A549 (cell line): ENCODE measurements around the gene CHI3L1. TPM values are rescaled to one million over a fixed set of nuclear protein-coding genes. Genes with fewer than 3 reads are reported as not detected.

ENCODE experiments used
- ATAC-seq, 2 experiments: fragments of 200-7000 bp in 1 of 2; fragments of >200 bp in 1 of 2; cut with Nextera tagmentation in 1 of 2; cut with Tn5 transposase in 1 of 2; 3 replicates each; pipeline versions ENCODE4 v1.8.0 to v1.9.1; 2018 to 2020; ENCODE audit warnings: mild to moderate bottlenecking in 1 of 2, moderate library complexity in 1 of 2
- CTCF ChIA-PET: fragments of 300-600 bp; sonication (Branson Sonifier 250); formaldehyde crosslinking; extraction: SDS; loops from one replicate; lab custom pipeline; 2021; ENCODE audit warnings: antibody characterized with exemption, inconsistent platforms; lab: Yijun Ruan, JAX
- POLR2A ChIA-PET: fragments of 350-600 bp; formaldehyde crosslinking; extraction: SDS; loops from one replicate; lab custom pipeline; 2021; ENCODE audit warnings: antibody characterized with exemption, inconsistent platforms; lab: Yijun Ruan, JAX
- DNase-seq, 2 experiments: peaks; one replicate each; pipeline versions ENCODE4 v3.0.0 to v3.0.0-alpha.2; 2011 to 2016; ENCODE audit warnings: low read depth in 1 of 2, low spot score in 1 of 2
- FAIRE-seq: peaks from 2 replicates; lab custom pipeline; 2011; peaks lifted over from hg19 to GRCh38; lab: Jason Lieb, UNC
- H3K27ac ChIP-seq, 2 experiments: fragments of >200 bp; sonication (Bioruptor Twin); formaldehyde crosslinking; 3 replicates each; pipeline ENCODE4 v1.5.1; 2016 to 2017
- H3K4me1 ChIP-seq: fragments of >200 bp; sonication (Bioruptor Twin); formaldehyde crosslinking; 3 replicates; pipeline ENCODE4 v1.6.1; 2016
- H3K4me2 ChIP-seq: fragments of >200 bp; sonication (Bioruptor Twin); formaldehyde crosslinking; 3 replicates; pipeline ENCODE4 v1.6.1; 2016
- H3K4me3 ChIP-seq: fragments of >200 bp; sonication (Bioruptor Twin); formaldehyde crosslinking; 3 replicates; pipeline ENCODE4 v1.5.1; 2016
- H3K9me3 ChIP-seq: fragments of >200 bp; sonication (Bioruptor Twin); formaldehyde crosslinking; 3 replicates; pipeline ENCODE4 v1.6.1; 2016
- BHLHE40 ChIP-seq: IDR thresholded peaks from 2 replicates; pipeline ENCODE4 v1.6.1; 2012; ENCODE audit warnings: low read depth, low read length, inconsistent platforms
- CBX8 ChIP-seq: fragments of 200-600 bp; sonication (generic); IDR thresholded peaks from 2 replicates; pipeline ENCODE4 v1.6.1; 2016
- CHD4 ChIP-seq: fragments of 200-600 bp; sonication (generic); IDR thresholded peaks from 2 replicates; pipeline ENCODE4 v1.6.1; 2016; ENCODE audit warnings: antibody characterized with exemption, mild to moderate bottlenecking, borderline replicate concordance
- EHF ChIP-seq: fragments of 250-450 bp; sonication (Bioruptor Pico); IDR thresholded peaks from 2 replicates; pipeline ENCODE4 v1.5.0; 2020; ENCODE audit warnings: mild to moderate bottlenecking
- EP300 ChIP-seq, 2 experiments: fragments of >200 bp; sonication (Bioruptor Twin); formaldehyde crosslinking; IDR thresholded peaks; 2 replicates in 1 of 2; 3 replicates in 1 of 2; pipeline ENCODE4 v1.6.1; 2016 to 2017
- ESRRA ChIP-seq: fragments of 150-350 bp; IDR thresholded peaks from 2 replicates; pipeline ENCODE4 v1.6.1; 2014; ENCODE audit warnings: mild to moderate bottlenecking, low read length, borderline replicate concordance
- FOSL2 ChIP-seq, 2 experiments: fragments of 450-650 bp in 1 of 2; fragments of >200 bp in 1 of 2; sonication (Bioruptor Twin) in 1 of 2; formaldehyde crosslinking; IDR thresholded peaks; 2 replicates each; pipeline versions ENCODE4 v1.5.0 to v1.6.1; 2016 to 2020; ENCODE audit warnings: mild to moderate bottlenecking in 1 of 2, moderate library complexity in 1 of 2
- GATA3 ChIP-seq: IDR thresholded peaks from 2 replicates; pipeline ENCODE4 v1.6.1; 2012; ENCODE audit warnings: borderline replicate concordance
- HOXB13 ChIP-seq: fragments of 250-450 bp; sonication (Bioruptor Pico); IDR thresholded peaks from 2 replicates; pipeline ENCODE4 v1.5.0; 2020; ENCODE audit warnings: low read depth, mild to moderate bottlenecking, moderate library complexity
- HOXB5 ChIP-seq: fragments of 250-450 bp; sonication (Bioruptor Pico); IDR thresholded peaks from 2 replicates; pipeline ENCODE4 v1.5.0; 2020; ENCODE audit warnings: mild to moderate bottlenecking, moderate library complexity
- KDM1A ChIP-seq: fragments of 200-600 bp; sonication (generic); IDR thresholded peaks from 2 replicates; pipeline ENCODE4 v1.6.1; 2016; ENCODE audit warnings: low read depth, mild to moderate bottlenecking
- KDM5A ChIP-seq: fragments of 200-600 bp; sonication (generic); IDR thresholded peaks from 2 replicates; pipeline ENCODE4 v1.6.1; 2016; ENCODE audit warnings: antibody characterized with exemption, mild to moderate bottlenecking
- MAFK ChIP-seq: fragments of 450-650 bp; IDR thresholded peaks from 2 replicates; pipeline ENCODE4 v1.6.1; 2014; ENCODE audit not compliant: partially characterized antibody
- MAZ ChIP-seq: fragments of 150-350 bp; IDR thresholded peaks from 2 replicates; pipeline ENCODE4 v1.6.1; 2014; ENCODE audit warnings: antibody characterized with exemption, low read depth, low read length, borderline replicate concordance
- MYC ChIP-seq: IDR thresholded peaks from 2 replicates; pipeline ENCODE4 v1.6.1; 2012; ENCODE audit warnings: mild to moderate bottlenecking, inconsistent platforms, low read length, improper control_type of control experiment, borderline replicate concordance
- PHF8 ChIP-seq: fragments of 200-600 bp; sonication (generic); IDR thresholded peaks from 2 replicates; pipeline ENCODE4 v1.6.1; 2016; ENCODE audit warnings: low read depth, mild to moderate bottlenecking, antibody characterized with exemption, moderate library complexity, borderline replicate concordance
- RARB ChIP-seq: fragments of 250-450 bp; sonication (Bioruptor Pico); IDR thresholded peaks from 2 replicates; pipeline ENCODE4 v1.8.0; 2021; ENCODE audit warnings: mild to moderate bottlenecking, moderate library complexity
- RFX5 ChIP-seq: fragments of 450-650 bp; IDR thresholded peaks from 2 replicates; pipeline ENCODE4 v1.7.1; 2014; ENCODE audit warnings: antibody characterized with exemption, mild to moderate bottlenecking, moderate library complexity
- SMC3 ChIP-seq: fragments of >200 bp; sonication (Bioruptor Twin); formaldehyde crosslinking; IDR thresholded peaks from 3 replicates; pipeline ENCODE4 v1.6.1; 2018; ENCODE audit warnings: inconsistent platforms
- SREBF2 ChIP-seq: fragments of 450-650 bp; IDR thresholded peaks from 2 replicates; pipeline ENCODE4 v1.6.1; 2014; ENCODE audit warnings: mild to moderate bottlenecking, moderate library complexity
- TFCP2L1 ChIP-seq: fragments of 250-450 bp; sonication (Bioruptor Pico); IDR thresholded peaks from 2 replicates; pipeline ENCODE4 v1.5.0; 2021; ENCODE audit warnings: mild to moderate bottlenecking
- TP53 ChIP-seq: fragments of 250-450 bp; sonication (Bioruptor Pico); IDR thresholded peaks from 2 replicates; pipeline ENCODE4 v1.5.0; 2021; ENCODE audit warnings: mild to moderate bottlenecking, moderate library complexity
- ZNF302 ChIP-seq: fragments of 250-450 bp; sonication (Bioruptor Pico); IDR thresholded peaks from 2 replicates; pipeline ENCODE4 v1.9.0; 2021; ENCODE audit warnings: inconsistent platforms, mild to moderate bottlenecking, moderate library complexity
- ZSCAN20 ChIP-seq: fragments of 250-450 bp; sonication (Bioruptor Pico); IDR thresholded peaks from 2 replicates; pipeline ENCODE4 v1.8.0; 2022; ENCODE audit warnings: mild to moderate bottlenecking, moderate library complexity
- WGBS: methylation state at CpG from one replicate; pipeline ENCODE4 v1.1.6; 2017; ENCODE audit errors: missing lambda C conversion rate; 5-methylcytosine and 5-hydroxymethylcytosine counted together
- polyA plus RNA-seq, 4 experiments: library from polyadenylated mRNA; depleted of rRNA in 3 of 4; stranded (reverse); fragments of >200 nt; fragmentation: RNase III in 1 of 4; extraction: RNeasy Plus Mini Kit Qiagen cat#74134 plus additional on column Dnase treatment in 1 of 4; gene quantifications; 2 replicates in 3 of 4; 3 replicates in 1 of 4; pipeline ENCODE4 v1.2.3, GENCODE V29; 2011 to 2017
- TF ChIP-seq, protein P1 (sequence below): fragments of >200 bp; sonication (Bioruptor Twin); formaldehyde crosslinking; IDR thresholded peaks from 2 replicates; pipeline ENCODE4 v1.6.1; 2016
- TF ChIP-seq, protein P2 (sequence below): fragments of >200 bp; sonication (Bioruptor Twin); formaldehyde crosslinking; IDR thresholded peaks from 3 replicates; pipeline ENCODE4 v1.6.1; 2016
- TF ChIP-seq, protein P3 (sequence below): fragments of 250-450 bp; sonication (Bioruptor Pico); IDR thresholded peaks from 2 replicates; pipeline ENCODE4 v1.5.0; 2020; ENCODE audit warnings: low read depth, mild to moderate bottlenecking, moderate library complexity
- TF ChIP-seq, protein P4 (sequence below): IDR thresholded peaks from 2 replicates; pipeline ENCODE4 v1.6.1; 2012
- TF ChIP-seq, protein P5 (sequence below): fragments of 450-650 bp; IDR thresholded peaks from 2 replicates; pipeline ENCODE4 v1.6.1; 2014; ENCODE audit warnings: antibody characterized with exemption
- TF ChIP-seq, protein P6 (sequence below): fragments of 150-350 bp; IDR thresholded peaks from 2 replicates; pipeline ENCODE4 v1.6.1; 2014; ENCODE audit warnings: low read depth, mild to moderate bottlenecking, low read length

The CHI3L1 gene
- polyA plus RNA-seq, 2 of the 4 experiments (the other 2 are of a cell fraction) = 0.04 TPM; not detected in 1

DNA sequence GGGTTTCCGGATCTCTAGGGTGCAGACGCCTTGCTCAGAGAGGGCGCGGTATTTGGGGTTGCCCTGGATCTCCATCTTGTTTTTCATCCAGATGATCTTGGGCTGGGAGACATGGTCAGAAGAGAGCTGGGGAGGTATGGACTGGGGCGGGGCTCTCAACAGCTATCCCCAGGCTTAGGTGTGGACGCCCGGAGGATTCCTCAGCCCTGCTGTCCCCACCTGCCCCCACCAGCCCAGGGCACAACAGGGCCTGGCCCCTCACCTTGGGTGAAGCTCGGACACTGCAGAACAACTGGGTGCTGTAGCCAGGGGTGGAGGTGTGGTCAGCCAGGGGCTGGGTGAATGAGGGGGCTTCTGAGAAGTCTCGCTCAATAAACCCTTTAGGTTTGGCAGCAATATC lies 17.5 kb downstream of the CHI3L1 start:
- H3K4me3 ChIP-seq = no peak overlapping the region
- TF ChIP-seq, protein P1, sequence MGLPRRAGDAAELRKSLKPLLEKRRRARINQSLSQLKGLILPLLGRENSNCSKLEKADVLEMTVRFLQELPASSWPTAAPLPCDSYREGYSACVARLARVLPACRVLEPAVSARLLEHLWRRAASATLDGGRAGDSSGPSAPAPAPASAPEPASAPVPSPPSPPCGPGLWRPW = no peak
- no peak for TF ChIP-seq ZSCAN20 (CRISPR knock-in tag)
- no peak for TF ChIP-seq TFCP2L1 (CRISPR knock-in tag)
- no peak for TF ChIP-seq EHF (CRISPR knock-in tag)
- no peak for TF ChIP-seq FOSL2 (IDR thresholded peaks at IDR 0.05)
- TF ChIP-seq FOSL2 (CRISPR knock-in tag; IDR thresholded peaks at IDR 0.05) = no peak
- TF ChIP-seq ESRRA = no peak
- no peak for TF ChIP-seq ZNF302 (CRISPR knock-in tag)
- TF ChIP-seq BHLHE40 = no peak
- TF ChIP-seq, protein P2, sequence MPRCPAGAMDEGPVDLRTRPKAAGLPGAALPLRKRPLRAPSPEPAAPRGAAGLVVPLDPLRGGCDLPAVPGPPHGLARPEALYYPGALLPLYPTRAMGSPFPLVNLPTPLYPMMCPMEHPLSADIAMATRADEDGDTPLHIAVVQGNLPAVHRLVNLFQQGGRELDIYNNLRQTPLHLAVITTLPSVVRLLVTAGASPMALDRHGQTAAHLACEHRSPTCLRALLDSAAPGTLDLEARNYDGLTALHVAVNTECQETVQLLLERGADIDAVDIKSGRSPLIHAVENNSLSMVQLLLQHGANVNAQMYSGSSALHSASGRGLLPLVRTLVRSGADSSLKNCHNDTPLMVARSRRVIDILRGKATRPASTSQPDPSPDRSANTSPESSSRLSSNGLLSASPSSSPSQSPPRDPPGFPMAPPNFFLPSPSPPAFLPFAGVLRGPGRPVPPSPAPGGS = no peak
- TF ChIP-seq, protein P3, sequence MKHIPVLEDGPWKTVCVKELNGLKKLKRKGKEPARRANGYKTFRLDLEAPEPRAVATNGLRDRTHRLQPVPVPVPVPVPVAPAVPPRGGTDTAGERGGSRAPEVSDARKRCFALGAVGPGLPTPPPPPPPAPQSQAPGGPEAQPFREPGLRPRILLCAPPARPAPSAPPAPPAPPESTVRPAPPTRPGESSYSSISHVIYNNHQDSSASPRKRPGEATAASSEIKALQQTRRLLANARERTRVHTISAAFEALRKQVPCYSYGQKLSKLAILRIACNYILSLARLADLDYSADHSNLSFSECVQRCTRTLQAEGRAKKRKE (CRISPR knock-in tag) = no peak
- TF ChIP-seq CBX8 = no peak
- TF ChIP-seq CHD4 = no peak
- no peak for TF ChIP-seq MAZ
- TF ChIP-seq, protein P4, sequence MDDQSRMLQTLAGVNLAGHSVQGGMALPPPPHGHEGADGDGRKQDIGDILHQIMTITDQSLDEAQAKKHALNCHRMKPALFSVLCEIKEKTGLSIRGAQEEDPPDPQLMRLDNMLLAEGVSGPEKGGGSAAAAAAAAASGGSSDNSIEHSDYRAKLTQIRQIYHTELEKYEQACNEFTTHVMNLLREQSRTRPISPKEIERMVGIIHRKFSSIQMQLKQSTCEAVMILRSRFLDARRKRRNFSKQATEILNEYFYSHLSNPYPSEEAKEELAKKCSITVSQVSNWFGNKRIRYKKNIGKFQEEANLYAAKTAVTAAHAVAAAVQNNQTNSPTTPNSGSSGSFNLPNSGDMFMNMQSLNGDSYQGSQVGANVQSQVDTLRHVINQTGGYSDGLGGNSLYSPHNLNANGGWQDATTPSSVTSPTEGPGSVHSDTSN = no peak
- TF ChIP-seq, protein P5, sequence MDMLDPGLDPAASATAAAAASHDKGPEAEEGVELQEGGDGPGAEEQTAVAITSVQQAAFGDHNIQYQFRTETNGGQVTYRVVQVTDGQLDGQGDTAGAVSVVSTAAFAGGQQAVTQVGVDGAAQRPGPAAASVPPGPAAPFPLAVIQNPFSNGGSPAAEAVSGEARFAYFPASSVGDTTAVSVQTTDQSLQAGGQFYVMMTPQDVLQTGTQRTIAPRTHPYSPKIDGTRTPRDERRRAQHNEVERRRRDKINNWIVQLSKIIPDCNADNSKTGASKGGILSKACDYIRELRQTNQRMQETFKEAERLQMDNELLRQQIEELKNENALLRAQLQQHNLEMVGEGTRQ = no peak
- TF ChIP-seq SMC3 = no peak
- no peak for TF ChIP-seq KDM1A
- TF ChIP-seq, all 56 proteins: peak for 0
- no peak overlapping the region for H3K27ac ChIP-seq
- CTCF ChIA-PET = interaction anchor here (0.7 to 13.2 kb wide), 8 partner anchors 10 to 130 kb away, joined by 3 to 188 read pairs (median 36); partner anchors contain the start of gene ADORA1
- ATAC-seq (no peak), FAIRE-seq (no peak), DNase-seq (no peak)
- 70% methylated on average over 9 of the region's 9 CpGs for WGBS
- POLR2A ChIA-PET = no interaction called here
- 0 out of 3 replicates have a peak, but pooled peaks cover 4% of the 10 kb centered on the region for H3K4me1 ChIP-seq
- H3K4me2 ChIP-seq = no peak overlapping the region
- no peaks in the 10 kb centered on the region for H3K9me3 ChIP-seq

DNA sequence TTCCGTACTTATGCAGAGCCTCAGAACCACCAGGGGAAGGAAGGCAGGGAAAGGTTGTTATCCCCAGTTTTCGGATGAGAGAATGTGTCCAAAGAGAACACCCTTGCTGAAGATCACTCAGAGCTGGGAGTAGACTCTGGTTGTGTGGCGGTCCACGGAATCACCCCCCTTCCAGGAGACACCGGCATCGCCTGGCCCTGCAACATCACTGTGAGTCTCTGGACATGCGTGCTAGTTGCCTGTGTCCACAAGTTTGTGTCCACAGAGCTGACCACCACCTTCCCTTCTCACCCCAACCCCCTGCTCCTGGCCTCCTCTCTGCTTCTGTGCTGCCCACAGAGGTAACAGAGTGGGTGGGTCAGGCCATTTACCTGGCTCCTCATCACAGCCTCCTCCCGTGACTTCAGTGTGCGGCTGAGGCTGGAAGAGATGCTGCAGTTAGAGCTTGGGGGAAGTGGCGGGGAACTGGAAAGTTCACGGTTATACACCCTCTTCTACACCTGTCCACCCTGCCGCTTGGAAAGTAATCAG lies 18.2 kb downstream of the CHI3L1 start:
- H3K4me2 ChIP-seq = no peak overlapping the region
- no peaks in the 10 kb centered on the region for H3K9me3 ChIP-seq
- 0 out of 3 replicates have a peak, but pooled peaks cover 4% of the 10 kb centered on the region for H3K4me1 ChIP-seq
- DNase-seq = no peak
- ChIA-PET CTCF (interaction anchor here (0.6 to 13.2 kb wide), 8 partner anchors 10 to 129 kb away, joined by 3 to 188 read pairs (median 36); partner anchors contain the start of gene ADORA1), POLR2A (no interaction called here)
- no peak overlapping the region for H3K27ac ChIP-seq
- TF ChIP-seq EP300 (IDR thresholded peaks at IDR 0.05) (no peak), RARB (no peak), MYC (no peak)
- no peak overlapping the region for H3K4me3 ChIP-seq
- no peak for ATAC-seq
- no peak for FAIRE-seq
- WGBS = 87% methylated on average over 12 of the region's 12 CpGs

DNA sequence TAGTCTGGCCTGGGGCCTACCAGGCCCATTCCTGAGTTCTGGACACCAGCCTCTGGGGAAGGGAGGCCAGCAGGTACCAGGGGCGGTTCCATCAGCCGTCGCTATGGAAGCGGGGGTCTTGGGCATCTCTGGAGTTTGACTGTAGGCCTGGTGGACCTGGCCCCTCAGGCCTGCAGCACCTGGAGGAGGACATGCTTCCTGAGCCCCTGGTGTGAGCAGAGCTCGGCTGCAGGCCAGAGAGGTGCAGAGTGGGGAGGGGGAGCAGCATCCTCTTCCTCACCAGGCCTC lies 18.6 kb downstream of the CHI3L1 start:
- Histone ChIP-seq H3K9me3 (no peaks in the 10 kb centered on the region), H3K4me1 (0 out of 3 replicates have a peak, but pooled peaks cover 4% of the 10 kb centered on the region), H3K4me3 (no peak overlapping the region), H3K4me2 (no peak overlapping the region), H3K27ac (no peak overlapping the region)
- ChIA-PET CTCF (interaction anchor here (0.6 to 13.2 kb wide), 8 partner anchors 11 to 128 kb away, joined by 3 to 188 read pairs (median 36); partner anchors contain the start of gene ADORA1), POLR2A (no interaction called here)
- FAIRE-seq (no peak), ATAC-seq (no peak), DNase-seq (no peak)
- 85% methylated on average over 4 of the region's 5 CpGs for WGBS
- TF ChIP-seq HOXB5 (CRISPR knock-in tag) (no peak), PHF8 (no peak), RFX5 (no peak), MYC (no peak), ZSCAN20 (CRISPR knock-in tag) (no peak), KDM5A (no peak), HOXB13 (CRISPR knock-in tag) (no peak), RARB (no peak), SREBF2 (no peak), EP300 (IDR thresholded peaks at IDR 0.05) (no peak), MAFK (no peak), GATA3 (no peak), TP53 (CRISPR knock-in tag) (no peak)
- TF ChIP-seq, protein P6, sequence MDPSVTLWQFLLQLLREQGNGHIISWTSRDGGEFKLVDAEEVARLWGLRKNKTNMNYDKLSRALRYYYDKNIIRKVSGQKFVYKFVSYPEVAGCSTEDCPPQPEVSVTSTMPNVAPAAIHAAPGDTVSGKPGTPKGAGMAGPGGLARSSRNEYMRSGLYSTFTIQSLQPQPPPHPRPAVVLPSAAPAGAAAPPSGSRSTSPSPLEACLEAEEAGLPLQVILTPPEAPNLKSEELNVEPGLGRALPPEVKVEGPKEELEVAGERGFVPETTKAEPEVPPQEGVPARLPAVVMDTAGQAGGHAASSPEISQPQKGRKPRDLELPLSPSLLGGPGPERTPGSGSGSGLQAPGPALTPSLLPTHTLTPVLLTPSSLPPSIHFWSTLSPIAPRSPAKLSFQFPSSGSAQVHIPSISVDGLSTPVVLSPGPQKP = no peak
